Ascending aorta (tissue), 2 donors: ENCODE results near the gene SMYD2. TPM values are rescaled to one million over a fixed set of nuclear protein-coding genes. Genes with fewer than 3 reads are reported as not detected.

Experiments
- DNase-seq, 2 donors: peaks; one replicate each; pipeline ENCODE4 v3.0.0-alpha.2; 2019; ENCODE audit warnings: low spot score in 2 of 2
- H3K27ac ChIP-seq, 2 donors: fragments of 200-600 bp; sonication (generic); one replicate each; pipeline ENCODE4 v1.5.1; 2016 to 2017; ENCODE audit warnings: mild to moderate bottlenecking in 1 of 2
- H3K27me3 ChIP-seq: fragments of 200-600 bp; sonication (generic); one replicate; pipeline ENCODE4 v1.5.1; 2017
- H3K36me3 ChIP-seq, 2 donors: fragments of 200-600 bp; sonication (generic); one replicate each; pipeline ENCODE4 v1.5.1; 2016
- H3K4me1 ChIP-seq, 2 donors: fragments of 200-600 bp; sonication (generic); one replicate each; pipeline ENCODE4 v1.5.1; 2016 to 2017; ENCODE audit warnings: mild to moderate bottlenecking in 1 of 2
- H3K4me3 ChIP-seq, 2 donors: fragments of 200-600 bp; sonication (generic); one replicate each; pipeline ENCODE4 v1.5.1; 2016 to 2017; ENCODE audit warnings: mild to moderate bottlenecking in 1 of 2
- H3K9me3 ChIP-seq, 2 donors: fragments of 200-600 bp; sonication (generic); one replicate each; pipeline ENCODE4 v1.5.1; 2016
- intact Hi-C: fragments of 100-400 bp; cut with DNase I; formaldehyde crosslinking; loops from one replicate; pipeline ENCODE4 v1.15.1; 2023
- total RNA-seq: library from RNA; depleted of rRNA; stranded (reverse); fragments of >200 nt; gene quantifications from one replicate; pipeline ENCODE4 v1.1.0, GENCODE V29; 2016
- TF ChIP-seq, protein P1 (sequence below), 3 experiments: fragments of 200-600 bp in 2 of 3; fragments of 450-650 bp in 1 of 3; sonication (generic) in 2 of 3; IDR thresholded peaks; one replicate each; pipeline ENCODE4 v1.5.1; 2016 to 2019; ENCODE audit warnings: antibody characterized with exemption in 3 of 3, mild to moderate bottlenecking in 1 of 3, moderate library complexity in 1 of 3

Gene SMYD2
- total RNA-seq, 1 donor from 2014 or later: 2.4 TPM

DNA sequence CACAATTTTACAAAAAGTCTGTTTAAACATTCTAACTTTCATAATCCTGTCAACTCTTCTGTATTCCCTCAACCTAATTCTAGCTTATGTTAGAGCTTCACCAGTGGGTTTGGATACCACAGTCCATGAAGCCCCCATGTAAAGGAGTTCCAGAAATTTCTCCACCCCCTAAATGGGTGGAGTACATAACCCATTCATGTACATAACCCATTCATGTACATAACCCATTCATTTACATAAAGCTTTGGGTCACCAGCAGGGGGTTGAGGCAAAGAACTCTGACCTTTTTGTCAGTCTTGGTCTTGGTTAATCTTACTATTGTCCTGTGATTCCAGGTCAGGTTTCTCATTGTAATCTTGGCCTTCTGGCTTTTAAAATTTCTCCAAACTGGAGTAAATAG lies 61.6 kb downstream of the SMYD2 start:
- no peak for DNase-seq
- Histone ChIP-seq H3K36me3 (peaks cover 0 to 9% of the 10 kb centered on the region in 2 donors), H3K4me1 (no peaks in the 10 kb centered on the region), H3K27me3 (no peaks in the 10 kb centered on the region), H3K4me3 (no peak overlapping the region), H3K9me3 (no peaks in the 10 kb centered on the region), H3K27ac (no peak overlapping the region)
- TF ChIP-seq, protein P1, sequence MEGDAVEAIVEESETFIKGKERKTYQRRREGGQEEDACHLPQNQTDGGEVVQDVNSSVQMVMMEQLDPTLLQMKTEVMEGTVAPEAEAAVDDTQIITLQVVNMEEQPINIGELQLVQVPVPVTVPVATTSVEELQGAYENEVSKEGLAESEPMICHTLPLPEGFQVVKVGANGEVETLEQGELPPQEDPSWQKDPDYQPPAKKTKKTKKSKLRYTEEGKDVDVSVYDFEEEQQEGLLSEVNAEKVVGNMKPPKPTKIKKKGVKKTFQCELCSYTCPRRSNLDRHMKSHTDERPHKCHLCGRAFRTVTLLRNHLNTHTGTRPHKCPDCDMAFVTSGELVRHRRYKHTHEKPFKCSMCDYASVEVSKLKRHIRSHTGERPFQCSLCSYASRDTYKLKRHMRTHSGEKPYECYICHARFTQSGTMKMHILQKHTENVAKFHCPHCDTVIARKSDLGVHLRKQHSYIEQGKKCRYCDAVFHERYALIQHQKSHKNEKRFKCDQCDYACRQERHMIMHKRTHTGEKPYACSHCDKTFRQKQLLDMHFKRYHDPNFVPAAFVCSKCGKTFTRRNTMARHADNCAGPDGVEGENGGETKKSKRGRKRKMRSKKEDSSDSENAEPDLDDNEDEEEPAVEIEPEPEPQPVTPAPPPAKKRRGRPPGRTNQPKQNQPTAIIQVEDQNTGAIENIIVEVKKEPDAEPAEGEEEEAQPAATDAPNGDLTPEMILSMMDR (IDR thresholded peaks at IDR 0.05): no peak
- intact Hi-C loops: no loop called here

- H3K4me1 ChIP-seq: no peaks in the 10 kb centered on the region
- TF ChIP-seq, protein P1 (IDR thresholded peaks at IDR 0.05): no peak
- no peak overlapping the region for H3K27ac ChIP-seq
- H3K9me3 ChIP-seq: no peaks in the 10 kb centered on the region
- no peak overlapping the region for H3K4me3 ChIP-seq
- H3K36me3 ChIP-seq: peaks cover 0 to 16% of the 10 kb centered on the region in 2 donors
- intact Hi-C loops: no loop called here
- DNase-seq: no peak
- H3K27me3 ChIP-seq: no peaks in the 10 kb centered on the region
These were observed 63.9 kb downstream of the SMYD2 start for GRCh38 chr1:214344897-214345296.

- Histone ChIP-seq H3K27me3 (no peaks in the 10 kb centered on the region), H3K4me1 (no peaks in the 10 kb centered on the region), H3K4me3 (no peak overlapping the region), H3K36me3 (peaks cover 0 to 16% of the 10 kb centered on the region in 2 donors), H3K27ac (no peak overlapping the region), H3K9me3 (no peaks in the 10 kb centered on the region)
- no peak for DNase-seq
- TF ChIP-seq, protein P1 (IDR thresholded peaks at IDR 0.05): no peak
- intact Hi-C loops: no loop called here
These were observed 68.0 kb downstream of the SMYD2 start for GRCh38 chr1:214349008-214349407.

GRCh38 chr1:214349781-214350180 lies 68.8 kb downstream of the SMYD2 start:
- Histone ChIP-seq H3K4me3 (no peak overlapping the region), H3K9me3 (no peaks in the 10 kb centered on the region), H3K27ac (no peak overlapping the region), H3K36me3 (peaks cover 0 to 16% of the 10 kb centered on the region in 2 donors), H3K27me3 (no peaks in the 10 kb centered on the region), H3K4me1 (no peaks in the 10 kb centered on the region)
- TF ChIP-seq, protein P1 (IDR thresholded peaks at IDR 0.05): no peak
- intact Hi-C loops: no loop called here
- DNase-seq: no peak

- Histone ChIP-seq H3K27me3 (no peaks in the 10 kb centered on the region), H3K9me3 (no peaks in the 10 kb centered on the region), H3K4me1 (no peaks in the 10 kb centered on the region), H3K4me3 (no peak overlapping the region), H3K36me3 (peaks cover 3 to 27% of the 10 kb centered on the region in 2 donors), H3K27ac (no peak overlapping the region)
- TF ChIP-seq, protein P1 (IDR thresholded peaks at IDR 0.05): no peak
- intact Hi-C loops: no loop called here
- DNase-seq: no peak
These were observed 70.8 kb downstream of the SMYD2 start for GRCh38 chr1:214351551-214352277.
